ENCODE measurements around the gene PHIP. TPM values are rescaled to one million over a fixed set of nuclear protein-coding genes. Genes with fewer than 3 reads are reported as not detected.

PHIP gene
- total RNA-seq, 6 donors from 2014 or later = 19.3 to 74.7 (median 25.8) TPM

DNA sequence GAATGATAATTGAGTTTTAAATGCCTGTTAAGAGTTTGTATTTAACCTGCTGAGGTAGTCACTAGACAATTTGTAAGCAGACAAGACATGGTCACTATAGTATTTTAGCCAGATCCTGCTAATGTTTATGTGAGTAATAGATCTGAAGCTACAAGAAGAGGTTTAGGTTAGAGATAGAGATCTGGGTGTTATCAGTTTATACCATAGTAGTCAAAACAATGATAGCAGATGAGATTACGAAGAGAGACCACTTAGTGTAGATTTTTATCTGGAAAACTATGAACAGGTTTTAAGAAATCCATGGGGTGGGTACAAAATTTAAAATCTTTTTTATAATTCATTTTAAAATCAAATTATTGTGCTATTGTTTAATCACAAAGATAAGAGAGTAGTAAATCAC is 47.5 kb downstream of the PHIP start:
- TF ChIP-seq POLR2AphosphoS5 (IDR thresholded peaks at IDR 0.05) = no peak
- no peak for TF ChIP-seq EP300 (IDR thresholded peaks at IDR 0.05)
- no peak for TF ChIP-seq CTCF (IDR thresholded peaks at IDR 0.05)
- Histone ChIP-seq H3K9me3 (no peaks in the 10 kb centered on the region), H3K36me3 (peaks cover 0 to 4% (median 0%) of the 10 kb centered on the region in 4 donors), H3K27ac (no peak overlapping the region), H3K4me1 (peaks cover 3 to 18% (median 9%) of the 10 kb centered on the region in 4 donors), H3K27me3 (no peaks in the 10 kb centered on the region), H3K4me3 (no peak overlapping the region)
- ATAC-seq (ENCODE audit: low FRiP score in 2 of 2) = no peak
- DNase-seq = no peak
- WGBS, 2 donors = 50 to 59% methylated on average over 1 of the region's 1 CpG

GRCh38 chr6:79030023-79030422 is 48.0 kb downstream of the PHIP start:
- Histone ChIP-seq H3K27me3 (no peaks in the 10 kb centered on the region), H3K4me3 (no peak overlapping the region), H3K4me1 (peaks cover 3 to 18% (median 9%) of the 10 kb centered on the region in 4 donors), H3K9me3 (no peaks in the 10 kb centered on the region), H3K27ac (no peak overlapping the region), H3K36me3 (peaks cover 0 to 7% (median 0%) of the 10 kb centered on the region in 4 donors)
- 94 to 97% methylated on average over 2 of the region's 2 CpGs for WGBS, 2 donors
- DNase-seq = no peak
- TF ChIP-seq CTCF (IDR thresholded peaks at IDR 0.05) (no peak), POLR2AphosphoS5 (IDR thresholded peaks at IDR 0.05) (no peak), POLR2A (IDR thresholded peaks at IDR 0.05) (no peak), EP300 (IDR thresholded peaks at IDR 0.05) (no peak)
- no peak for ATAC-seq (ENCODE audit: low FRiP score in 2 of 2)

- Histone ChIP-seq H3K27me3 (no peaks in the 10 kb centered on the region), H3K27ac (no peak overlapping the region), H3K4me3 (no peak overlapping the region), H3K9me3 (no peaks in the 10 kb centered on the region), H3K36me3 (peaks cover 0 to 13% (median 0%) of the 10 kb centered on the region in 4 donors), H3K4me1 (peaks cover 3 to 18% (median 9%) of the 10 kb centered on the region in 4 donors)
- no peak for ATAC-seq (ENCODE audit: low FRiP score in 2 of 2)
- WGBS, 2 donors = 95 to 100% methylated on average over 1 of the region's 1 CpG
- no peak for DNase-seq
- TF ChIP-seq POLR2A (IDR thresholded peaks at IDR 0.05) (no peak), CTCF (IDR thresholded peaks at IDR 0.05) (no peak), POLR2AphosphoS5 (IDR thresholded peaks at IDR 0.05) (no peak), EP300 (IDR thresholded peaks at IDR 0.05) (no peak)
These were observed 49.3 kb downstream of the PHIP start for GRCh38 chr6:79028641-79029314.

GRCh38 chr6:79011940-79012339 is 66.1 kb downstream of the PHIP start:
- ATAC-seq (ENCODE audit: low FRiP score in 2 of 2) = no peak
- Histone ChIP-seq H3K9me3 (no peaks in the 10 kb centered on the region), H3K4me1 (no peaks in the 10 kb centered on the region), H3K4me3 (no peak overlapping the region), H3K27me3 (no peaks in the 10 kb centered on the region), H3K36me3 (peaks cover 0 to 40% (median 2%) of the 10 kb centered on the region in 4 donors), H3K27ac (no peak overlapping the region)
- TF ChIP-seq POLR2AphosphoS5 (IDR thresholded peaks at IDR 0.05) = no peak
- no peak for TF ChIP-seq CTCF (IDR thresholded peaks at IDR 0.05)
- no peak for TF ChIP-seq EP300 (IDR thresholded peaks at IDR 0.05)
- no peak for DNase-seq

GRCh38 chr6:79010422-79010821 is 67.6 kb downstream of the PHIP start:
- H3K36me3 ChIP-seq = peaks cover 0 to 25% (median 0%) of the 10 kb centered on the region in 4 donors
- no peaks in the 10 kb centered on the region for H3K9me3 ChIP-seq
- H3K27me3 ChIP-seq = no peaks in the 10 kb centered on the region
- H3K27ac ChIP-seq = no peak overlapping the region
- 96 to 100% methylated on average over 1 of the region's 1 CpG for WGBS, 2 donors
- H3K4me3 ChIP-seq = no peak overlapping the region
- H3K4me1 ChIP-seq = peaks cover 0 to 6% (median 2%) of the 10 kb centered on the region in 4 donors
- DNase-seq (no peak), ATAC-seq (ENCODE audit: low FRiP score in 2 of 2) (no peak)
- no peak for TF ChIP-seq POLR2A (IDR thresholded peaks at IDR 0.05)
- no peak for TF ChIP-seq EP300 (IDR thresholded peaks at IDR 0.05)
- no peak for TF ChIP-seq POLR2AphosphoS5 (IDR thresholded peaks at IDR 0.05)
- no peak for TF ChIP-seq CTCF (IDR thresholded peaks at IDR 0.05)

All from upper lobe of left lung (tissue), 6 donors.